ENCODE measurements around the gene OPRM1. TPM values are rescaled to one million over a fixed set of nuclear protein-coding genes. Genes with fewer than 3 reads are reported as not detected.

OPRM1 gene
- total RNA-seq (not detected), total RNA-seq (0 to 0.30 (median 0) reads per million in 29 experiments)
- not detected for total RNA-seq (2013)

- POLR2A ChIA-PET, result no interaction called here
- Mint-ChIP-seq H3K36me3 (no peaks in the 10 kb centered on the region), H3K27ac (no peak within 1 kb of the TSS), H3K9me3 (peaks cover 0 to 6% (median 0%) of the 10 kb centered on the region in 3 donors), H3K27me3 (peaks cover 29 to 33% of the 10 kb centered on the region in 2 donors), H3K4me3 (no peak within 1 kb of the TSS), H3K4me1 (no peaks in the 10 kb centered on the region)
- DNase-seq (peak in 19 of 35 experiments; percentile 1 to 40 (median 8)), ATAC-seq (replicated peaks in 1 of 4) (no peak)
- CTCF ChIA-PET, result no interaction called here
- Histone ChIP-seq H3K36me3 (ENCODE audit: control insufficient read depth in 2 of 2, extremely low read depth in 1 of 2, insufficient read depth in 1 of 2, low read length in 1 of 2) (no peaks in the 10 kb centered on the region), H3K27ac (ENCODE audit: low read length) (no peak within 1 kb of the TSS), H3K9me3 (no peaks in the 10 kb centered on the region), H3K4me3 (ENCODE audit: control insufficient read depth in 1 of 2, extremely low read depth in 1 of 2, low read length in 1 of 2) (peak within 1 kb of the TSS in 1 of 2 donors; percentile 21), H3K27me3 (replicated peaks in 1 of 2; ENCODE audit: control insufficient read depth in 2 of 2, extremely low read depth in 1 of 2, insufficient read depth in 2 of 2, low read length in 1 of 2) (peaks cover 6 to 13% of the 10 kb centered on the region in 2 experiments), H3K4me1 (ENCODE audit: control insufficient read depth in 1 of 2, extremely low read depth in 1 of 2, insufficient read depth in 2 of 2, low read length in 2 of 2) (no peaks in the 10 kb centered on the region)
- WGBS (ENCODE audit: insufficient coverage), result 10% methylated on average over 32 of the region's 38 CpGs
Observed at GRCh38 chr6:154039231-154039842, at the start of gene OPRM1. OPRM1 (plus strand) TSS chr6:154039240; CDS start chr6:154039545, 305 bp downstream.

DNA sequence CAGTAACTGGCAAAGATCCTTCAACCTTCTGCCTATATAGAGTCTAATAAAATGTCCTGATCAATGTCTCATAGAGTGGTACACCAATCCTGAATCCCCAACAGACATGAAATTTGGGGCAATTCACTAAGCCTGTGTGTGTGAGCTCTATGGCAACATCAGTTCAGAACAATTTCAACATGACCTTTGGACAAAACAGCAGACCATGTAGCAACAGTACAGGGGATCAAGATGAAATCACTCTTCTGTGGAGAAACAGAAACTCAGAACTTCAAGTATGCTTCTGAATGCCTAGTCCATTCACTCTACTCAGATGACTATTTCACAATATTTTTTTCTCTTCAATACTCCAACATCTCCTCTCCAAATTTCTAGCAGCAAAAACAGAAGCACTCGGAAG is 49.1 kb upstream of the OPRM1 start:
- Histone ChIP-seq H3K27ac (ENCODE audit: low read length) (no peak overlapping the region), H3K9me3 (no peaks in the 10 kb centered on the region), H3K36me3 (ENCODE audit: control insufficient read depth in 2 of 2, extremely low read depth in 1 of 2, insufficient read depth in 1 of 2, low read length in 1 of 2) (no peaks in the 10 kb centered on the region), H3K4me3 (ENCODE audit: control insufficient read depth in 1 of 2, extremely low read depth in 1 of 2, low read length in 1 of 2) (no peak overlapping the region), H3K27me3 (replicated peaks in 1 of 2; ENCODE audit: control insufficient read depth in 2 of 2, extremely low read depth in 1 of 2, insufficient read depth in 2 of 2, low read length in 1 of 2) (no peaks in the 10 kb centered on the region), H3K4me1 (ENCODE audit: control insufficient read depth in 1 of 2, extremely low read depth in 1 of 2, insufficient read depth in 2 of 2, low read length in 2 of 2) (no peaks in the 10 kb centered on the region)
- H3K4me1 Mint-ChIP-seq, result no peaks in the 10 kb centered on the region
- no peak overlapping the region for H3K27ac Mint-ChIP-seq
- no peak overlapping the region for H3K4me3 Mint-ChIP-seq
- peaks cover 0 to 4% of the 10 kb centered on the region in 2 donors for H3K27me3 Mint-ChIP-seq
- ATAC-seq (replicated peaks in 1 of 4), result no peak
- 83% methylated on average over 1 of the region's 1 CpG for WGBS (ENCODE audit: insufficient coverage)
- no peaks in the 10 kb centered on the region for H3K9me3 Mint-ChIP-seq
- no peak for DNase-seq
- no peaks in the 10 kb centered on the region for H3K36me3 Mint-ChIP-seq
- POLR2A ChIA-PET, result no interaction called here
- CTCF ChIA-PET, result no interaction called here

DNA sequence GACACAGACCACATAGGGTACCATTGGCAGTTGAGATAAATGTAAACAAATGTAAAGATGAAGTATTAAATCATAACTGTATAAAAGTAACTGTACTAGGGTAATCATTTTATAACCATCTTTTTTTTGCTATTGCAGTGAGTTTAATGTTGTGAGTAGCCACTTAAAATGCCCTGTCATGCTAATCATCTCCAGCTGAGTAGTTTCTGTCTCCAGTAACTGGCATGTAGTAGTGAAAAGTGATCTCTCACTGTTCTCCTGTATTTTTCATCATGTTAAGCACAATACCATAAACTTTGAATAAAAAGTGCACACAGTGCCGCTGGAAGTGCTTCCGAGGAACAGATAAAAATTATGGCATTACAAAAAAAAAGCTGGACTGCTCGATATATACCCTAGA is 45.0 kb upstream of the OPRM1 start:
- DNase-seq (no peak), ATAC-seq (replicated peaks in 1 of 4) (no peak)
- Histone ChIP-seq H3K27ac (ENCODE audit: low read length) (no peak overlapping the region), H3K27me3 (replicated peaks in 1 of 2; ENCODE audit: control insufficient read depth in 2 of 2, extremely low read depth in 1 of 2, insufficient read depth in 2 of 2, low read length in 1 of 2) (no peaks in the 10 kb centered on the region), H3K4me1 (ENCODE audit: control insufficient read depth in 1 of 2, extremely low read depth in 1 of 2, insufficient read depth in 2 of 2, low read length in 2 of 2) (no peaks in the 10 kb centered on the region), H3K4me3 (ENCODE audit: control insufficient read depth in 1 of 2, extremely low read depth in 1 of 2, low read length in 1 of 2) (no peak overlapping the region), H3K36me3 (ENCODE audit: control insufficient read depth in 2 of 2, extremely low read depth in 1 of 2, insufficient read depth in 1 of 2, low read length in 1 of 2) (no peaks in the 10 kb centered on the region), H3K9me3 (no peaks in the 10 kb centered on the region)
- H3K27ac Mint-ChIP-seq, result no peak overlapping the region
- POLR2A ChIA-PET, result no interaction called here
- H3K27me3 Mint-ChIP-seq, result no peaks in the 10 kb centered on the region
- no peaks in the 10 kb centered on the region for H3K9me3 Mint-ChIP-seq
- no peaks in the 10 kb centered on the region for H3K4me1 Mint-ChIP-seq
- H3K36me3 Mint-ChIP-seq, result no peaks in the 10 kb centered on the region
- 75% methylated on average over 3 of the region's 3 CpGs for WGBS (ENCODE audit: insufficient coverage)
- CTCF ChIA-PET, result no interaction called here
- H3K4me3 Mint-ChIP-seq, result no peak overlapping the region

- H3K27ac Mint-ChIP-seq, result no peak overlapping the region
- Histone ChIP-seq H3K36me3 (ENCODE audit: control insufficient read depth in 2 of 2, extremely low read depth in 1 of 2, insufficient read depth in 1 of 2, low read length in 1 of 2) (no peaks in the 10 kb centered on the region), H3K9me3 (no peaks in the 10 kb centered on the region), H3K27me3 (replicated peaks in 1 of 2; ENCODE audit: control insufficient read depth in 2 of 2, extremely low read depth in 1 of 2, insufficient read depth in 2 of 2, low read length in 1 of 2) (no peaks in the 10 kb centered on the region), H3K4me1 (ENCODE audit: control insufficient read depth in 1 of 2, extremely low read depth in 1 of 2, insufficient read depth in 2 of 2, low read length in 2 of 2) (no peaks in the 10 kb centered on the region), H3K4me3 (ENCODE audit: control insufficient read depth in 1 of 2, extremely low read depth in 1 of 2, low read length in 1 of 2) (no peak overlapping the region), H3K27ac (ENCODE audit: low read length) (no peak overlapping the region)
- H3K4me1 Mint-ChIP-seq, result no peaks in the 10 kb centered on the region
- H3K4me3 Mint-ChIP-seq, result no peak overlapping the region
- DNase-seq (no peak), ATAC-seq (replicated peaks in 1 of 4) (no peak)
- H3K9me3 Mint-ChIP-seq, result no peaks in the 10 kb centered on the region
- WGBS (ENCODE audit: insufficient coverage), result no CpG with 5 or more reads among the region's 2 CpGs
- ChIA-PET CTCF (no interaction called here), POLR2A (no interaction called here)
- H3K27me3 Mint-ChIP-seq, result no peaks in the 10 kb centered on the region
- no peaks in the 10 kb centered on the region for H3K36me3 Mint-ChIP-seq
Observed at GRCh38 chr6:153994811-153995210, 44.2 kb upstream of the OPRM1 start.

DNA sequence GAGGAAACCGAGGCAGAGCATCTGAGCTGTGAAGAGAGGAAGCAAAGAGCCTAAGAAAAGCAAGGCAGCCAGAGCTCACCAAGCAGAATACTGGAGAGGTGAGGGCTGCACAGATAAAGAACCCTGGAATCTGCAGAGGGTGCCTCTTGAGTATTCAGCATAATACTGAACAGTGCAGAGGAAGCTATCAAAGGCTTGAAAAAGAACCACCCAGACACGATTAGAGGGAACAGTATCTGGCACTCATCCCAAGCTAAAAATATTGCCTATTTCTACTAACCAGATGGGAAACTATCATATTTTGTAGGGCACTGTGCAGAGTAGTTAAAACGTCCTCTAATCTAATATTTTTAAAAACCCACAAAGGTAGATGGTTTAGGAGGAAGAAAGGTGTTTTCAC is 41.8 kb upstream of the OPRM1 start:
- no peaks in the 10 kb centered on the region for H3K4me1 Mint-ChIP-seq
- Histone ChIP-seq H3K4me3 (ENCODE audit: control insufficient read depth in 1 of 2, extremely low read depth in 1 of 2, low read length in 1 of 2) (no peak overlapping the region), H3K36me3 (ENCODE audit: control insufficient read depth in 2 of 2, extremely low read depth in 1 of 2, insufficient read depth in 1 of 2, low read length in 1 of 2) (no peaks in the 10 kb centered on the region), H3K27ac (ENCODE audit: low read length) (no peak overlapping the region), H3K4me1 (ENCODE audit: control insufficient read depth in 1 of 2, extremely low read depth in 1 of 2, insufficient read depth in 2 of 2, low read length in 2 of 2) (no peaks in the 10 kb centered on the region), H3K27me3 (replicated peaks in 1 of 2; ENCODE audit: control insufficient read depth in 2 of 2, extremely low read depth in 1 of 2, insufficient read depth in 2 of 2, low read length in 1 of 2) (peaks cover 0 to 4% of the 10 kb centered on the region in 2 experiments), H3K9me3 (no peaks in the 10 kb centered on the region)
- DNase-seq, result no peak
- ChIA-PET CTCF (no interaction called here), POLR2A (no interaction called here)
- peaks cover 5% of the 10 kb centered on the region in 2 donors for H3K27me3 Mint-ChIP-seq
- H3K4me3 Mint-ChIP-seq, result no peak overlapping the region
- no peaks in the 10 kb centered on the region for H3K9me3 Mint-ChIP-seq
- WGBS (ENCODE audit: insufficient coverage), result 25% methylated on average over 1 of the region's 3 CpGs
- no peak for ATAC-seq (replicated peaks in 1 of 4)
- no peaks in the 10 kb centered on the region for H3K36me3 Mint-ChIP-seq
- H3K27ac Mint-ChIP-seq, result no peak overlapping the region

DNA sequence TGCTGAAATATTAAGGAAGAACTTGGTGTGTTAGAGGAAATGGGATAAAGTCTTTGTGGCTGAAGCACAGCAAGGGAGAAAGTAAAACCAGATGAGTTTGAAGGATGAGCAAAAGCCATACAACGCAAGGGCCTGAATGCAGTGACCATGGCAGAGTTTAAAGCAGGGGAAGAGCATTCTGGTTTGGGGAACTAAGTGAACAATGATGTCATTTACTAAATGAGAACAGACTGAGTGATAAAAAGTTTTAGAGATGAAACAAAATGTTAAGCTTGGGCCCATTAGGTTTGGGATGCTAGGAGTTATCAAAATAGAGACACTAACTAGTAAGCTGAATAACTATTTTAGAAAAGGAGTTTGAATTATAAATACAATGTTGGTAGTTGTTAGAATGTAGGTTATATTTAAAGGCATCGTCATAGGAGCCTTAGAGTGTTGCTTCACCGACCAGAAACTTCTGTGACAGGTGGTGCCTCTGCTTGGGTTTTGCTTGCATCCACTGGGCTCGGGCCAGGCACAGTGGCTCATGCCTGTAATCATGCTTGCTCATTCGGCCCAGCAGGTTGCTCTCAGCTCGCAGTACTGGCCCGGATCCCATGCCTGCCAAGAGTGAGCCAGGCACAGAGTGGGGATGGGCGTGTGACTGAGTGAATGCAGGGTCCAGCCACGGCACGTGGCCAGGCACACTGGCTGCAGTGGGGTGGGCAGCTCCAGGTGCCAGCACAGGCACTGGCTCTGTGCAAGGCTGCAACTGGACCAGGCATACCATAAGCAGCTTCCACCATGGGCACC is 37.4 kb upstream of the OPRM1 start:
- ATAC-seq (replicated peaks in 1 of 4) (no peak), DNase-seq (no peak)
- ChIA-PET CTCF (no interaction called here), POLR2A (no interaction called here)
- Mint-ChIP-seq H3K36me3 (no peaks in the 10 kb centered on the region), H3K27me3 (peaks cover 5 to 7% of the 10 kb centered on the region in 2 donors), H3K27ac (no peak overlapping the region), H3K4me1 (no peaks in the 10 kb centered on the region), H3K9me3 (no peaks in the 10 kb centered on the region), H3K4me3 (no peak overlapping the region)
- H3K9me3 ChIP-seq, result no peaks in the 10 kb centered on the region
- no peaks in the 10 kb centered on the region for H3K4me1 ChIP-seq (ENCODE audit: control insufficient read depth in 1 of 2, extremely low read depth in 1 of 2, insufficient read depth in 2 of 2, low read length in 2 of 2)
- peaks cover 0 to 11% of the 10 kb centered on the region in 2 experiments for H3K27me3 ChIP-seq (replicated peaks in 1 of 2; ENCODE audit: control insufficient read depth in 2 of 2, extremely low read depth in 1 of 2, insufficient read depth in 2 of 2, low read length in 1 of 2)
- H3K4me3 ChIP-seq (ENCODE audit: control insufficient read depth in 1 of 2, extremely low read depth in 1 of 2, low read length in 1 of 2), result no peak overlapping the region
- H3K36me3 ChIP-seq (ENCODE audit: control insufficient read depth in 2 of 2, extremely low read depth in 1 of 2, insufficient read depth in 1 of 2, low read length in 1 of 2), result no peaks in the 10 kb centered on the region
- WGBS (ENCODE audit: insufficient coverage), result 82% methylated on average over 10 of the region's 10 CpGs
- H3K27ac ChIP-seq (ENCODE audit: low read length), result no peak overlapping the region
